GM18858 (cell line): ENCODE results near the gene PPP1R13L.
"Not testable (repeated sequence)": the region's sequence is repeated elsewhere in the genome, so short reads cannot be mapped to it uniquely, and the experiment has no call there.

Experiments used
- ATAC-seq: cut with Tn5 transposase; IDR thresholded peaks from one replicate; pipeline ENCODE4 v1.9.1; 2021; ENCODE audit not compliant: unreplicated experiment

Gene PPP1R13L

DNA sequence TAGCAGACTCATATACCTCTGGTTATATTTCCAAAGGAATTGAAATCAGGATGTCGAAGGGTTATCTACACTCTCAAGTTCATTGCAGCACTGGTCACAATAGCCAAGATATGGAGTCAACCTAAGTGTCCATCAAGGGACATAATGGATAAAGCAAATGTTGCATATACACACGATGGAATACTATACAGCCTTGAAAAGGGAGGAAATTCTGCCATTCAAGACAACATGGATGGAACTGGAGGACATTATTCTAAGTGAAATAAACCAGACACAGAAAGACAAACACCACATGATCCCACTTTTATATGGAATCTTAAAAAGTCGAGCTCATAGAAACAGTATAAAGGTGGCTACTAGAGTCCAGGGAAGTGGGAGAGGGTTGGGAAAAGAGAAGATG is 32.5 kb upstream of the PPP1R13L start:
- no peak for ATAC-seq

DNA sequence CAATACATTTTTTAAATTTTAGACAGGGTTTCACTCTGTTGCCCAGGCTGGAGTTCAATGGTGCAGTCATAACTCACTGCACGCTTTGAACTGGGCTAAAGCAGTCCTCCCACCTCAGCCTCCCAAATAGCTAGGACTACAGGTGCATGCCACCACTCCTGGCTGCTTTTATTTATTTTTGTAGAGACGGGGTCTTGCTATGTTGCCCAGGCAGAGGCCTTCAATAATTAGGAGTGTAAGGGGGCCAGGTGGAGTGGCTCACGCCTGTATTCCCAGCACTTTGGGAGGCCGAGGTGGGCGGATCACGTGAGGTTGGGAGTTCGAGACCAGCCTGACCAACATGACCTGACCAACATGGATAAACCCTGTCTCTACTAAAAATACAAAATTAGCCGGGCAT is 27.7 kb upstream of the PPP1R13L start:
- not testable (repeated sequence) for ATAC-seq

DNA sequence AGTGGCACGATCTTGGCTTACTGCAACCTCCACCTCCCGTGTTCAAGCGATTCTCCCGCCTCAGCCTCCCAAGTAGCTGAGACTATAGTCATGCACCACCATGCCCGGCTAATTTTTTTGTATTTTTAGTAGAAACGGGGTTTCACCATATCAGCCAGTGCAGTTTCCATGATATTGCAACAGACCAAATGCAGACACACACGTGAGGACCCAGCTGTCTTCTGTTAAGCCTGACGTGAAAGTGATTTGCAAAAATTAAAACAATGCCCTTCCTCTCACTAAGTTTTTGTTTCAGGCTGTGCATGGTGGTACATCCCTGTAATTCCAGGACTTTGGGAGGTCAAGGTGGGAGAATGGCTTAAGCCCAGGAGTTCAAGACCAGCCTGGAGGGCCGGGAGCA is 26.1 kb upstream of the PPP1R13L start:
- ATAC-seq = not testable (repeated sequence)

DNA sequence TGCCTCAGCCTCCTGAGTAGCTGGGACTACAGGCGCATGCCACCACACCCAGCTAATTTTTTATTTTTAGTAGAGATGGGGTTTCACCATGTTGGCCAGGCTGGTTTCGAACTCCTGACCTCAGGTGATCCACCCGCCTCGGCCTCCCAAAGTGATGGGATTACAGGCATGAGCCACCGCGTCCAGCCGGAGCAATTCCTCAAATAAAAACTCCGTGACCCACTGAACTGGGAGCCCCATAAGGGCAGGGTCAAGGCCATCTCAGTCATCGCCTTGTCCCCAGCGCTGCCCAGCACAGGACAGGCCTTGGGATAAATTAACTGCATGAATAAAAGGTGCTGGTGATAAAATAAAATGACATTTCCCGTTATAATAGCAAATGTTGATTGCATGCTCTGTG is 25.0 kb upstream of the PPP1R13L start:
- ATAC-seq = not testable (repeated sequence)

DNA sequence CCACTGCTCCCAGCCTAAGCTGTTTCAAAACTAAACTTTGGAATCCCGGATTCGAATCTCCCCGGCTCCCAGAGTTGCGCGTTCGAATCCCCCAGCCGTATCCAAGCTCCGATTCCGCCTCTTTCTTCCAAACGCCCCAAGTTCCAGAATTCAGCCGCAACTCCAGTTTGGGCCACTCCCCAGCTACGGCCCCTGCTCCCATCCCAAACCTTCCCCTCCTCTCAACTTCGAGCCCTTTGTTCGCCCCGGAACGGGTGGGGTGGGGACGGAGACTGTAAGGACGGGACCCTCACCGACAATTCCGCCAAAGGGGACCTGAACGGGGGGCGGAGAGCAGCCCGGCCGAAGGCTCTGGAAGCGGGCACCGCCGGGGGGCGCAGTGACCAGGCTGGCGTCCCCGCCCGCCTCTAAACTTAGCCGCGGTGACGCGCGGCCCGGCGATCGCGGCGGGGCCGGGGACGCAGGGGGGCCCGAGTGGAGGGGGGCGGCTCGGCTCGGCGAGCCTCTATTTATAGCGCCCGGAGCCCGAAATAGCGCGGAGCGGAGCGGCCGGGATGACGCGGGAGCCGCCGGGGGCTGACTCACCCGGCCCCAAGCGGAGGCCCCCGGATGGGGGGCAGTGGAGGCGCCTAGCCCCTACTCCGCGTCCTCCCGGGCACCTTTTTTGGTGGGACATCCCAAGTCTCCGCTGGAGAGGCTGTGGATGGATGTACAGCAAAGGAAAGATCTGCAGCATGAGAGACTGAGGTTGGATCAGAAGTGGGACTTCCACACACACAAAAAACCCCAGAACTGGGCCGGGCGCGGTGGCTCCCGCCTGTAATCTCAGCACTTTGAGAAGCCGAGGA is 23.7 kb upstream of the PPP1R13L start:
- no peak for ATAC-seq

DNA sequence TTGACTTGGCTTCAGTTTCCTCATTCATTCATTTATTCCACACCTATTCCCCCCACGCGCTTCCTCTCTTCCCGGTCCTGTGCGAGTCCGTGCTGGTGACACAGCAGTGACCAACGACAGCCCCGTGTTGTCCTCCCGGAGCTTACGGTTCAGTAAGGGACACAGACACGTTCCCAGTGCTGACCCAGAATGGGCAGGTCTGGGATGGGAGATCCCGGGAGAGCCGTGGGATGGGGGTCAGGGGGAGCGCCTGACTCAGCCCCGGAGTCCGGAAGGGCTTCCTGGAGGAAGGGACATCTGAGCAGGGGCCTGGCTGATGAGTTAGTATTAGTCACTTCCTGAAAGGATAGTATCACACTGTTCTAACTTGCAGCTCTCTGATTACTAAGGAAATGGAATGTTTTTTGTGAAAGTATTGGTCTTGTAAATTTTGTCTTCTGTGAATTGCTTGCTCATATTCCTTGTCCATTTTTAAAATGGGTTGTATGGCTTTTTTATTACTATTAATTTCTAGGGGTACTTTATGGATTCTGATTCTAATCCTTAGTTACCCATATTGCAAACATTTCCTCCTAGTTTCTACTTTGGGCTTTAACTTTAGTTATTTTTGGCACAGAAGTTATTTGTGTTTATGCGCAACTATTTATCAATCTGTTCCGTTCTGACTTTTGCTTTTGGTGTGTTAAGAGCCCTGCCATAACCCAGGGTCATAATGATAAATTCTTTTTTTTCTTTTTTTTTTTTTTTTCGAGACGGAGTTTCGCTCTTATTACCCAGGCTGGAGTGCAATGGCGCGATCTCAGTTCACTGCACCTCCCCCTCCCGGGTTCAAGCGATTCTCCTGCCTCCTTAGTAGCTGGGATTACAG is 19.6 kb upstream of the PPP1R13L start:
- no peak for ATAC-seq

DNA sequence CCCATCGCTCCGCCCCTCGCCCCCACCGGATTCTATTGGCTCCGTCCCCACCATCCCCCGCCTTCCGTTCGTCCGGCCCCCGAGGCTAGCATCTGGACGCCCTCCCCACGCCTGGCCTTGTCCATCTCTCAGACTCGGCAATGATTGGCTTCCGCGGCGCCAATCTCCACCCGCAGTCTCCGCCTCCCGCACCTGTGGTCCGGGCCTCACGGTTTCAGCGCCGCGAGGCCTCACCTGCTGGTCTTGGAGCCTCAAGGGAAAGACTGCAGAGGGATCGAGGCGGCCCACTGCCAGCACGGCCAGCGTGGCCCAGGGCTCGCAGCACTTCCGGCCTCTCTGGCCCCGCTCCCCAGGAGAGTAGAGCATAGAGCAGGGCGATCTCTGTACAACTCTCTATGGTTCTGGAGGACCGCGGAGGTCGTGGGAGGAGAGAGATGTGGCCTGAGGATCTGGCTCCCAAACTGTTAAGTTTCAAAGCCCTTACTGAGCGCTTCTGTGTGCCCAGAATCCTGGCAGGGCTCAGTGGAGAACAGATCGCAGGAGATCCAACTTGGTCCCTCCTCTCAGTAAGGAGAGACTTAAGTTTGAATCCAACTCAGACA is 18.8 kb upstream of the PPP1R13L start, which contains the start of gene ERCC1:
ERCC1 (minus strand) TSS at position 329 of the 602 bp plus-strand sequence. CDS start 543 bp downstream, outside the sequence.
- ATAC-seq = no peak

DNA sequence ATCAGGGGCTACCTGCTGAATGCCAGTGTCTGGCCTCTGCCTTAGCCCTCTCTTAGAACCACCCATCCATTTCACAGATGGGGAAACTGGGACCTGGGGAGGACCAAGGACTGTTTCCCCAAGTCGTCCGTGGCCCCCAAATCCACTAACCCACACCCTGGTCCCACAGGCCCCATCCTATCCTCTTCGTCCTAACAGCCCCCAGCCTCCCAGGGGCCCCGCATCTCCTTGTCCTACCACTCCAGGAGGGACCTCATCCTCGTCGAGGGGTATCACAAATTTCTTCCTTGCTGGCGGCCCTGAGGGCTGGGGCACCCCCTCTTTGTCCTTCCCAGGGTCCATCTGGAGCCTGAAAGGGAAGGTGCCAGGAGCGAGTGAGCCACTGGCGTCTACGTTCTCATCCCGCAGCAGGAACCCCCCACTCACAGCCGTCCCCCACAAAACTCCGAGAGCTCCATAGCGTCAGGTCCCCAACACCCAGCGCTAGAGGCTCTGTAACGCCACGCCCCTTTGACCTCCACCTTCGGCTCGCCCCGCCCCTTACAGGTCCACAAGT is 18.2 kb upstream of the PPP1R13L start:
- ATAC-seq = no peak

DNA sequence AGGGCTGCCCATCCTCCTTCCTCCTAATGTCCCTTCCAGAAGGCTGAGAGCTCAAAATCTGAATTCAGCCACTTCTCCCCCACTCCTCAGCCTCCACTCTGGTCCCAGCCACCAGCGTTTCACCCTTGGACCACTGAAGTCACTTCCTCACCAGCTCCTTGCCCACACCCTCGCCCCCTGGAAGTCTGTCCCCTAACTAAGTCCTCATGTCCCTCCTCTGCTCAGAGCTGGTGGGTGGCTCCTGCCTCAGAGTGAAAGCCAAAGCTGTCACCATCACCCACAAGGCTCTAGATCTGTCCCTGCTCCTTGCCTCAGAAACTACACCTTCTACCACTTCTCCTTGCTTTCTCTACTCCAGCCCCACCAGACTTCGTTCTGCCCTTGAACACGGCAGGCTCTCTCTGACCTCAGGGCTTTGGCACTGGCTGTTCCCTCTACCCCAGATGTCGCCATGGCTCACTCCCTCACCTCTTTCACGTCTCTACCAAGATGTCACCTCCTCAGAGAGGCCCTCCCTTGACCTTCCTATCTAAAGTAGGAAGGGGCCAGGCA is 17.2 kb upstream of the PPP1R13L start:
- no peak for ATAC-seq

DNA sequence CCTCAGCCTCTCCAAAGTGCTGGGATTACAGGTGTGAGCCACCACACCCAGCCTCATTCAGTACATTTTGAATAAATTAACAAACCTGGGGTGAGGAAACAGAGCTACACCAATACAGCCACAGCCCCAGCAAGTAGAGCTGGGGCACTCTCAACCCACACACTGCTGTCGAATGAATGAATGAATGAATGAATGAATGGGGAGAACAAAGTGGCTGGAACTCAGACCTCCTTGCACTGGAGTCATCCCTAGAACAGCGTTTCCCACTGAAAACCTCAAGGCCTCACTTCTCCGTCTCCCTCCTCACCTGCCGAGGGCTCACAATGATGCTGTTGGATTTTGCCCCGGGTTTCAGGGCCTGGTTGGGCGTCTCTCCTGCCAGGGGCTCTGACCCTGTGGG is 16.0 kb upstream of the PPP1R13L start:
- ATAC-seq = no peak

DNA sequence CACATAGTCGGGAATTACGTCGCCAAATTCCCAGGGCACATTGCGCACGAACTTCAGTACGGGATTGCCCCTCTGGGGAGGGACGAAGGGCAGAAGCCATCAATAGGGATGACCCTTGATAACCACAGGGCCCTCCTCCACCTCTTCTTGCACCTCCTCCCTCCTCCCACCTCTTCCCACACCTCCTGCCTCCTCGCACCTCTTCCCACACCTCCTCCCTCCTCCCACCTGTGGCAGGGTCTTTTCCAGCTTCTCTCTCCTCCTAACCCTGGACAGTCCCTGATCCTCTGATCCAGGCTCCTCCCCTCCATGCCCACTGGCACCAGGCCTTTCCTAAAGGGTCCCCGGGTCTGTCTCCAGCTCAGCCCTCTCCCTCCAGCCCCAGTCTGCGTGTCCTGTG is 15.5 kb upstream of the PPP1R13L start:
- no peak for ATAC-seq

DNA sequence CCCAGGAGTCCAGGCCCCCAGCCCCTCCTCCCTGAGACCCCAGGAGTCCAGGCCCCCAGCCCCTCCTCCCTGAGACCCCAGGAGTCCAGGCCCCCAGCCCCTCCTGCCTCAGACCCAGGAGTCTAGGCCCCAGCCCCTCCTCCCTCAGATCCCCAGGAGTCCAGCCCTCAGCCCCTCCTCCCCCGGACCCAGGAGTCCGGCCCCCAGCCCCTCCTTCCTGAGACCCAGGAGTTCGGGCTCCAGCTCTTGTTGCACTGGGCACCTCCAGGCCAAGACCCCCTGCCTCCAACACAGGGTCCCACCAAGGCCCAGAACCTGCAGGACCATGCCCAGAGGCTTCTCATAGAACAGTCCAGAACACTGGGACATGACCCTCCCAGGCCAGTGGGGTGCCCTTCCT is 15.0 kb upstream of the PPP1R13L start:
- ATAC-seq = no peak

DNA sequence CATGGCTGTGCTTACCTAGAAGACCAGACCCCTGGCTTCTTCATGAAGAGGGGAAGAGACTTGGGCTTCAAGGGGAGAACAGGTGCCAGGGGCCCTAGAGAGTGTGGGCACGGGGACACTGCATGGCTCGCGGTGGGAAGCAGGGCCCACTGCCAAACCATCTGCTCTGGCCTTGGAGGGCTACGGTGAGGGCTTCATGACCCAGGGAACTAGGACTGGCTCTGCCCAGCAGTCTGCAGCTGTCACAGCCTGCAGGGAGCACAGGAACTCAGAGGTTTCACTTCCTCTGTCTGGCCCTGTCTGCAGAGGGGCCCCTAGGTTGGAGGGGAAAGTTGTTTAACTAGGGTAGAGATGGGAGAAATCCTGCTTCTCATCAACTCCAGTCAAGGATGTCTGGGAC is 14.5 kb upstream of the PPP1R13L start:
- peak; percentile 49 for ATAC-seq

DNA sequence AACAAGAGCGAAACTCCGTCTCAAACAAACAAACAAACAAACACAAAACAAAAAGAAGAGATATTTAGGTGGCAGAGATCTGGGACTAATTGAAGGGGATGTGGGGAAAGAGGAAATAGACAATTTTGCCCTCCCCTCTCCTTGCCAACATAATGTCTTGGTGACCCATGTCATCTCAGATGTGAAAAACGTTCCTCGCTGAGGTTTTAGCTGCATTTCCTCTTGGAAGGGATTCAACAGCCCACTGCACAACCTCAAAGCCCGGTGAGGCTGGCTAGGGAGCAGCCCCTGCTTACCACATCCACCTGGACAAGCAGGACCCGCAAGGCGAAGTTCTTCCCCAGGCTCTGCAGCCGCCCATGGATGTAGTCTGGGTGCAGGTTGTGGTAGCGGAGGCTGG is 13.9 kb upstream of the PPP1R13L start:
- ATAC-seq = no peak

DNA sequence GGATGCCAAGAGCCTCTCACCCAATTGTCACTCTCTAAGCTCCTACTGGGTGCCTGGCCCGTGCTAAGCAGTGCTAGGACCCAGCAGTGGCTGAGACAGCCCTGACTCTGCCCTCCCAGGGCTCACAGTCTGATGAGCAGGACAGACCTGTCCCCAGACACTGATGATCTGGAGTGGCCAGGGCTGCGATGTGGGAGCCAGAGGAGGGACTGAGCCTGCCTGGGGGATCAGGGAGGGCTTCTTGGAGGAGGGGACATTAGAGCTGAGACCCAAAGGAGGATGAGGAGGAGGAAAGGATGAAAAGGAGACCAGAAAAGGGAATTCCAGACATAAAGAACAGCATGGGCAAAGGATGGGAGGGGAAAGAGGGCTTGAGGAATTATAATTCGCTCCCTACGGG is 12.3 kb upstream of the PPP1R13L start:
- ATAC-seq = no peak

DNA sequence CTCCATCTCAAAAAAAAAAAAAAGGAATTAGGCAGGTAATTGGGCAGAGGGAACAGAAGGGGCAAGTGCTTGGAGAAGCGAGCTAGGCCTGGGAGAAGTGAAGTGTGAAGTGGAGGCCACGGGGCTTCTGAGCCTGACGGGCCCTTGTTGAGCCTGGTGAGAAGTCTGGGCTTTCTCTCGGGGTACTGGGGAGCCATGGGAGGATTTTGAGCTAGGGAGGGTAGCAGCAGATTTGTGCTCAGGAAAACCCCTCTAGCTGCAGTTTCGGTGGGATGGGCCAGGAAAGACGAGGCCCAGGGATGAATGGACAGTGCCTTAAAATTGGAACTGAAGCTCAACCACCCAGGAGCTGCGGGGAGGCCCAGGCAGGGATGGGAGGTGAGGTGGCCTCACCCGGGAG is 9.6 kb upstream of the PPP1R13L start:
- ATAC-seq = no peak

DNA sequence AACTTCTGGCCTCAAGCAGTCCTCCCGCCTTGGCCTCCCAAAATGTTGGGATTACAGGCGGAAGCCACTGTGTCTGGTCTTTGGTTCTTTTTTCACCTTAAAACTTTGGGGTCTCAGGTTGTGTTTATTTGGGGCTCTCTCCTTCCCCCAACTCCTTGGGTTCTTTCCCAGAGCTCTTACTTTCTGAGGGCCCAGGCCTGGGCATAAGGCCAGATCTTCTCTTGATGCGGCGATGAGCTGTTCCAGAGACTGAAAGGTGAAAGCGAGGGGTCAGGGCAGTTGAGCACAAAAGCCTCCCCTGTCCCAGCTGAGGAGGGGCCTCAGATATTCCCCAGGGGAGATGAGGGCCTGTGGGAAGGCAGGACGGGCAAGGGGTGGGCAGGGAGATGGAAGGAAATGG is 8.6 kb upstream of the PPP1R13L start:
- ATAC-seq = no peak

DNA sequence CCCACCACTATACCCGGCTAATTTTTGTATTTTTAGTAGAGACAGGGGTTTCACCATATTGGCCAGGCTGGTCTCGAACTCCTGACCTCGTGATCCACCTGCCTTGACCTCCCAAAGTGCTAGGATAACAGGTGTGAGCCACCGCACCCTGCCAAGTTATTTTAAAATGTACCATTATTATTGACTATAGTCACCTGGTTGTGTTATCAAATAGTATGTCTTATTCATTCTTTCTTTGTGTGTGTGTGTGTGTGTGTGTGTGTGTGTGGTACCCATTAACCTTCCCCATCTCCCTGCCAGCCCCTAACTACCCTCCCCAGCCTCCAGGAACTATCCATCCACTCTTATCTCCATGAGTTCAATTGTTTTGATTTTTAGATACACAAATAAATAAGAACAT is 5.5 kb upstream of the PPP1R13L start:
- not testable (repeated sequence) for ATAC-seq

DNA sequence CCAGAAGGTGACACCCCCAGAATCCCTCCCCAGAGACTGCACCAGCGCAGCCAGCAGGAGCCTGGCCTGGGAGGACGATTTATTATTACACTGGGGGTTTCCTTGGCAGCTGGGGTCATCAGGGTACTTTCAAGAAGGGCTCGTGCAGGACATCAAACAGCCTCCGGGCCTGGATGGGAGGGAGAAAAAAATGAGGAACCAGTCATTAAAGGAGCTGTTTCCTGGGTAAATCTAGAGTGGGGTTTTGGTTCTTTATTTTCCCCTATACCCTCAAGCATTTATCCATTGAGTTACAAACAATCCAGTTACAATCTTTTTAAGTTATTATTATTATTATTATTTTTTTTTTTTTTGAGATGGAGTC is 4.7 kb upstream of the PPP1R13L start:
- ATAC-seq = no peak

DNA sequence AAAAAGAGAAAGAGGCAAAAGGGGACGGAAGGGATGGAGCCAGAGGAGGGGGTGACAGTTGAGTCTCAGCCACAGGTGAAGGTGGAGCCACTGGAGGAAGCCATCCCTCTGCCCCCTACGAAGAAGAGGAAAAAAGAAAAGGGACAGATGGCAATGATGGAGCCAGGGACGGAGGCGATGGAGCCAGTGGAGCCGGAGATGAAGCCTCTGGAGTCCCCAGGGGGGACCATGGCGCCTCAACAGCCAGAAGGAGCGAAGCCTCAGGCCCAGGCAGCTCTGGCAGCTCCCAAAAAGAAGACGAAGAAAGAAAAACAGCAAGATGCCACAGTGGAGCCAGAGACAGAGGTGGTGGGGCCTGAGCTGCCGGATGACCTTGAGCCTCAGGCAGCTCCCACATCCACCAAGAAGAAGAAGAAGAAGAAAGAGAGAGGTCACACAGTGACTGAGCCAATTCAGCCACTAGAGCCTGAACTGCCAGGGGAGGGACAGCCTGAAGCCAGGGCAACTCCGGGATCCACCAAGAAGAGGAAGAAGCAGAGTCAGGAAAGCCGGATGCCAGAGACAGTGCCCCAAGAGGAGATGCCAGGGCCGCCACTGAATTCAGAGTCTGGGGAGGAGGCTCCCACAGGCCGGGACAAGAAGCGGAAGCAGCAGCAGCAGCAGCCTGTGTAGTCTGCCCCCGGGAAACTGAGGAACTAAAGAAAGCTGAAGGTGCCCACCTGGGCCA is 4.1 kb upstream of the PPP1R13L start:
- ATAC-seq = no peak
